GM21619 (cell line): ENCODE measurements around the gene MRPS18A.

Experiments
- ATAC-seq: cut with Tn5 transposase; IDR thresholded peaks from one replicate; pipeline ENCODE4 v1.9.1; 2021; ENCODE audit not compliant: unreplicated experiment

The MRPS18A gene

DNA sequence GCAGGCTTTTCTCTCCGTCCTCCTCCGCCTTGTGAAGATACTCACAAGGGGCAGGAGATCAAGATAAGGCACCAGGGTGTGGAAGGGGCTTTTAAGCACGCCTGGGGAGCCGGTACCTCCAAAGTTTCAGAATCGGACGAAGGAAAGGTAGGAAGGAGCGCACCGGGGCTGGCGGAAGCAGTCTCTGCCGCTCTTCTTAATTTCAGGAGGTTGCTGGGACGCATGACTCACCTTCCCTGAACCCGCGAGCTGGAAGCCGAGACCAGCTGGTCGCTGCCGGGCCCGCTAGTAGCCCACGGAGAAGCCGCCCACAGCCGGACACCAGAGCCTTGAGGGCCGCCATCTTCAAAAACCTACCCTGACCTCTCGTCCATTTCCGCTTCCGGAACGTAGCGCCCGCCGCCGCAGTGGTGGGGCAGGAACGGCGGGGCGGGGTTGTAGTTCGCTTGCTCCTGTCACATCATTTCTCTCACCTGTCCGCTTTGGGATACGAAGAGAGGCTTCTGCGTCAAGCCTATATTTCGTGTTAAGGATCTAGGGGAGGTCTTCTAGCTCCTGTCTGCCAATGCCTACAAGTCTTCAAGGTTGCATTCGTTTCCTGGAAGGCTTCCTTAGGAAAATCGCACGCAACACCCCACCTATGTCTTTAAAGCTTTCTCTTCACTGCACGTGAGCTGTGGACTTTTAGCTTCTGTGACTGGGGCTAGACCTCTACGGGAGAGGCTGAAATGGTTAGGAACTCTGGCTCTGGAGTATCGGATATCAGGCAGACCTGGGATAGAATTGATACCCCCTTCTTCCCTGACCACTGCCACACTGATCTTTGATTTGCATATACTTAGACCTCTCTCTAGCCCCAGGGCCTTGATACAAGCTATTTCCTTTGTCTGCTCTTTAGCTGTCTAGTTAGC, at the start of gene MRPS18A:
TSS of gene MRPS18A (minus strand) at position 355 of the 911 bp plus-strand sequence. CDS start at position 343, 12 bp downstream.
- peak; percentile 82 for ATAC-seq

- no peak for ATAC-seq
These were observed 49.3 kb upstream of the MRPS18A start for GRCh38 chr6:43736844-43737243.

DNA sequence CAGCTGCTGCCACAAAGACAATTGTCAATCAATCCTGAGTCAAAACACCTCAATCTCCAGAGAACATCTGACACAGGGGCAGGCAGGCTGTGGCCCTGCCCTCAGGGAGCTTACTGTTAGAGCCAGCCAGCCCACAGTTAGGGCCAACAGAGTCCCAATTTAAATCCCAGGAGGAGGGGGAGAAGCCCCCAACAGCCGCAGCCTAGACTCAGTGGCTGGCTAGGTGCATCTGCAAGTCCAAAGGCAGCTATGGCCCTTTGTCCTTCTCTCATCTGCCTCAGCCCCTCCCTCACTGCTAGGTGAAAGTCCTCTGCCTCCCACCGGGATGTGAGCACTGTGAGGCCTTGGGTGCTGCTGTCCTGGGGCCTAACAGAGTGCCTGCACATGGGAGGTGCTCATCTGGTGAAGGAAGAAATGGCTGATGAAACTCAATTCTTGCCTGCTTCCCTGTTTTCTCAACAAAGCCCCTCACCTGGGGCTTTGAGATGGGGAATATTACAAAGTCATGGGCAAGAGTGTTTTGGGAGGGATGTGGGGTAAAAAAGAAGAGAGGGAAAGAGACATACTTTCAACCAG, 48.7 kb upstream of the MRPS18A start:
- no peak for ATAC-seq

DNA sequence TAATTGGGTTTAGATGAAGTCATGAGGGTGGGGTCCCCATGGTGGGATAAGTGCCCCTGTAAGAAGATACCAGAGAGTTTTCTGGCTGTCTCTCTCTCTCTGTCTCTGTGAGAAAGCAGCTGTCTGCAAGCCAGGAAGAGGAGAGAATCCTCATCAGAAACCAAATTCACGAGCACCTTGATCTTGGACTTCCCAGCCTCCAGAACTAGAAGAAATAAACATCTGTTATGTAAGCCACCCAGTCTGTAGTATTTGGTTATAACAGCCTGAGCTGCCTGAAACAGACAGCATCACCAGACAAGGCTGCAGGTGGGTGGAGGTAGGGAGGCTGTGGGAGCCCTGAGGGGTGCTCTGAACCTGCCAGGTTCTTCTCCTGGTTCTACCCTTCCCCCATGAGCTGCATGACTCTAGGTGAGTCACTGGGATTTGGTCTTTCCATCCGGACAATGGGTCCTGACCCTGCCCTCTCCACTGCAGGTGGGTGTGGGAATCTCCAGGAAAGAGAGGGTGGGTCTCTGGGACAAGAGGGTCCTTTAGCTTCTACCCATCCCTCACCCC, 48.1 kb upstream of the MRPS18A start:
- no peak for ATAC-seq

GRCh38 chr6:43734294-43734665, 46.7 kb upstream of the MRPS18A start:
- ATAC-seq: no peak

GRCh38 chr6:43733471-43734293, 46.1 kb upstream of the MRPS18A start:
- no peak for ATAC-seq

GRCh38 chr6:43730634-43731033, 43.0 kb upstream of the MRPS18A start:
- no peak for ATAC-seq

DNA sequence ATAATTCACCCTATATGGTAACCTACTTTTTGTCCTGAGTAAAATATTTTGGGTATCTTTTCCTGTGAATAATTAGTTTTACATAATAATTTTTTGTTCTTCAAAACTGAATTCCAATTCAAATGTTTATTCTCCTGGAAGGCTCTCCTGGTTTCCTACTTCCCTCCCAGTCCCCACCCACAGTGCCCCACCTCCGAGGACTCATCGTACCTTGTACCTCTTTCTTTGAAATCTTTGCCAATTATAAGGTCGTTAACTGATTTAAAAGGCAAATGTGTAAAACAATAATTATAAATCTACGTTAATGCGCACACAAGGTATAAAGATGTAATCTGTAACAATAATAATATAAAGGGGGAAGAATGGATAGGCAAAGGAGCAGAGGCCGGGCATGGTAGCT, 41.9 kb upstream of the MRPS18A start:
- ATAC-seq: no peak

DNA sequence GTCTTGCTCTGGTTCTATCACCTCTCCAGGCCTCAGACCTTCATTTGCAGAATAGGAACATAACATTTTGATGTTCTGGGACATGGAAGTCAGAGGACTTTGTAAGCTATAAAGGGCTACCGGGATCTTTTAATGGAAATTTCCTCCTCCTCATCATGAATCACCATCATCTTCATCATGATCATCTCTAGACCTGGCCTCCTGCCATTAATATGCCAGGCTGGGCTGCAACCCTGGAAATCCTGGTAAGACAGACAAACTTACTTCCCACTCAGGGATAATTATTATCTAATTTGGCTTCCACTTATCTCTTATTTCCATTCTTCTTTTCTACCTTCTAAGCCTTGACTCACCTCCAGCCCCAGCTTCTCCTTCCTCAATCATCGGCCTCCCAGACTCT, 41.0 kb upstream of the MRPS18A start:
- ATAC-seq: no peak

DNA sequence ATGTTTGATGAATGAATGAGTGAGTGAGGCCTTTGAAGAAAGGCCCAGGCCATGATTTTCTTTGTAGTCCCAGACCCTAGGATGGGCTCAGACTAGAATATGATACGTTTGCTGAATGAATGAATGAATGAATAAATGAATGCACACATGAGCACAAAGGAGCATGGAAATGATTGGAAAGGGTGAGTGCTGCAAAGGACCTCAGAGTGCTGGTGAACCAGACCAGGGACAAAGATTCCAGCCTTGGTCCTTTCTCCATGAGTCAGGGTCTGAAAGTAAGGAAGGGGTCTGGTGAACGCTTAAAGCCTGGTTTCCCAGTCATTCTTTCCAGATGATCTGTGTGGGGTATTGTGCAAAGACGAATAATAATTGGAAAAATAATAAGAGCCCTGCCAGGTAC, 40.0 kb upstream of the MRPS18A start:
- no peak for ATAC-seq

- ATAC-seq: no peak
These were observed 38.3 kb upstream of the MRPS18A start for GRCh38 chr6:43725643-43726580.

DNA sequence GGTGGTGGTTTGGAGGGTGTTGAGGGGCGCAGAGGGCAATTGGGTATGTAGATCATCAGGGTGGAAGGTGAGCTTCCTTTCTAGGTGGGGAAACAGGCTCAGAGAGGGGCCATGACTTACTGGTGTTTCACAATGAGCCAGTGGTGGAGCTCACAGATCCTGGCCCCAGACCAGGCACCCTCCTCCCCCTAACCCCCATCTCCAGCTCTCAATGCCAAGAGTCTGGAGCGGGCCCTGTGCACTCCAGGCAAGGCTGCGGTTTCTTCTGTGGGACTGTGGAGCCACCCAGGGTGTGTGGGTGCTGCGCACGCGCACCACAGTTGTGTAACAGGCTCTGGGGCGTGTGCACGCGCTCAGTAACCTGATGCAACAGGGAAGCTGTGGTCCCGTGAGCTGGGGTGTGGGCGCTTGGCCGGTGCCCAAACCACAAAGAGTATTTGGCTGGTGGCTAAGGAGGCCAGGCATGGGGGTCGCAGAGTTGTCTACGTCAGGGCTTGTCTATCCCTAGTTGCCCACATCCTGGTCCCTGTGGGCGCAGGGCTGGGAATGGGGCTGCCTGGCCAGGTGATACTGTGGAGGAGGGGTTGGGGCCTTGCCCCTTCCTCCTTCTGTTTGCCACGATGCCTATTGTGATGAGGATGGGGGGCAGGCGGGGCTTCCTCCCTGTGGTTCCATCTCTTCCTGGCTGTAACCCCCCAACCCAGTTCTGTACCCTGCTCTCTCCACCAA, 37.5 kb upstream of the MRPS18A start:
- ATAC-seq: no peak

DNA sequence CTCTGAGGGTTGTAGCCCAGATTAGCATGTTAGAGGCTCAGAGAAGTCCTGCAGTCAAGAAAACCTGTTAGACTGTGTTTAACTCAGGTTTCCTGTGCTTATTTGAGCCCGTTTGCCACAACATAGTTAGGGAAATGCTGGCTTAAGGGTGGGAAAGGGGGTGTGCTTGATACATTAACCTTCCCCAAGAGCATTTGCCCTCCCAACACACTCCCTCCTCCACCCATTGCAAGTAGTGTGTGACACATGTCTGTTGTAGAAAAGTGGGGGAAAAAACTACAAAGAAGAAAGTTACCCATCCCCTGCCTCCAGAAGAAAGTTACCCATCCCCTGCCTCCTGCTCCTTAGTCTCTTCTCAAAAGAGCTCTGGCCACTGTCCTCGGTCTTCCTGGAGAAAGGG, 36.8 kb upstream of the MRPS18A start:
- ATAC-seq: no peak

DNA sequence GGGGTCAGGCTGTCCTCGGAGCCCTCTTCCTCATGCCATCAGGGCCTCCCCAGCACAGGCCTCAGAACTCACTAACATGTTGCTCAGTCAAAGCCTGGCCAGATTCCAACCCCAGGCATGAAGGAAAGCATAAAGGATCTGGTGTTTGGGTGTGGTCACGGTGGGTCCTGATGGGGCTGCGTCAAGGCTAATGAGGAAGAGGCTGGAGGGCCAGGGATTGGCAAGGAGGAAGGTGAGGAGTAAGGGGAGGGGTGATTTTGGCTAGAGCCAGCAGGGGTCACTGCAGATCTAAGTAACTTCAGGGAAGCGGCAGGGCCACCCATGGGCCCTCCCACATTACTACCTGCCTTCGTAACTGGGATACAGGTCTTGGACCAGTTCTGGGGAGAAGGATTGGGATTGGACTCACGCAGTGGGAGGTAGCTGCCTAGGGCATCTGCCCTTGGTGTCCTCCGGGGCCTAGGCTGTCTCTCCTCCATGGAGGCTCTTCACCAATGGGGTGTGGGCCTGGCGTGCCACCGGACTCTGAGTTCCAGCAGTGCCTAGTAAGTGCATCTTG, 36.2 kb upstream of the MRPS18A start:
- ATAC-seq: peak; percentile 69

- ATAC-seq: no peak
These were observed 35.4 kb upstream of the MRPS18A start for GRCh38 chr6:43722920-43723545.

DNA sequence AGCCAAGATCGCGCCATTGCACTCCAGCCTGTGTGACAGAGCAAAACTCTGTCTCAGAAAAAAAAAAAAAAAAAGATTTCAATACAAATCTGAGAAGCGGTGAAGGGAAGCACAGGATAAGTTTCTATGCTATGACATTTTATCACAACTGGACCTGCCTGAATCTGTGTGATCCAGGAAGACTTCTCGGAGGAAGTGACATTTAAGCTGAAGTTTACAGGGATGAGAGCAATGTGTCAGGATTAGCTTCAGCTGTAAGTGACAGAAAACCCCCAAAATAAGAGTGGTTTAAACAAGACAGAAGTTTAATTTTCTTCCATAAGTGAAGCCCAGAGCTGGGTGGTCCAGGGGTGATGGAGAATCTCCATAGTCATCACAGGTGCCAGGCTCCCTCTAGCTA, 33.4 kb upstream of the MRPS18A start:
- ATAC-seq: no peak

GRCh38 chr6:43719511-43719910, 31.9 kb upstream of the MRPS18A start:
- no peak for ATAC-seq

DNA sequence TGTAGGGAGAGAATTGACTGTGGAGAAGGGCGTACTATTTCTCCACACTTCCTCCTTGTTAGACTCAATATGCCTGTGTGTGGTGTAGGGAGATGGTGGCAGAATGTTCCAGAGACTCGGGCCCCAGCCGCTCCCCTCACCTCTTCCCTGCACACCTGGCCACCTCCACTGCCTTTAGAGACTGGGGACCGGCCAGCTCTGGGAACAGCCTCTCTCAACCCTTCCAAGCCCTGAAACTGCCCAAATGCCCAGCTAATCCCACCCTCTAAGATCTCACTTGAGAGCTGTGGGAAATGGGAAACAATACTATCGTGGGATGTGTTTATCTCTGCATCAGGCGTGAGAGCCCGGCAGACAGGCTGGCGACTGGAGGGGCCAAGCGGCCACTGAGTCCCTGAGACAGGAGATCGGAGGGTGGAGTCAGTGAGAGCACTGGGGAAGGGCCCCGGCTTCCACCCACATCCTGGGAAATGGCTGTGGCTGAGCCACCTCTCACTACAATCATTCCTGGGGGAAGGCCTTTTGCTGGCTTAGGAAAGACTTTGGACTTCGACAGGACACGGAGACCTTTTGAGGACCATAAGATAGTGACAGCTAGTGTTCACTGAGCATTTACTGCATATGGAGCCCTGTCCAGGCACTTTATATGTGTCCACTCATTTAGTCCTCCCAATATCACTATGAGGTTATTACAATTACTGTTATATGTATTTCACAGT, 31.0 kb upstream of the MRPS18A start:
- no peak for ATAC-seq
